Amniotic stem cell (primary cell): ENCODE data around the gene BMP7.

Experiments
- DNase-seq: peaks from one replicate; lab custom pipeline; 2025; lab: John Stamatoyannopoulos, UW

BMP7 gene

GRCh38 chr20:57190536-57191264, 75.7 kb downstream of the BMP7 start:
- DNase-seq = no peak

- DNase-seq = no peak
Measured at GRCh38 chr20:57189713-57190112, 76.7 kb downstream of the BMP7 start.

GRCh38 chr20:57188576-57189079, 77.8 kb downstream of the BMP7 start:
- DNase-seq = no peak

GRCh38 chr20:57188056-57188455, 78.4 kb downstream of the BMP7 start:
- DNase-seq = no peak

GRCh38 chr20:57187068-57187634, 79.3 kb downstream of the BMP7 start:
- no peak for DNase-seq

GRCh38 chr20:57186192-57186591, 80.2 kb downstream of the BMP7 start:
- DNase-seq = no peak

- no peak for DNase-seq
Measured at GRCh38 chr20:57185188-57185743, 81.2 kb downstream of the BMP7 start.

GRCh38 chr20:57183457-57184009, 82.9 kb downstream of the BMP7 start:
- no peak for DNase-seq

GRCh38 chr20:57181639-57182038, 84.8 kb downstream of the BMP7 start:
- DNase-seq = no peak

- no peak for DNase-seq
Measured at GRCh38 chr20:57180954-57181353, 85.5 kb downstream of the BMP7 start.

- no peak for DNase-seq
Measured at GRCh38 chr20:57180387-57180786, 86.1 kb downstream of the BMP7 start.

- DNase-seq = no peak
Measured at GRCh38 chr20:57179265-57179664, 87.2 kb downstream of the BMP7 start.

- DNase-seq = no peak
Measured at GRCh38 chr20:57178582-57179111, 87.8 kb downstream of the BMP7 start.

- no peak for DNase-seq
Measured at GRCh38 chr20:57177636-57178280, 88.7 kb downstream of the BMP7 start.

GRCh38 chr20:57176842-57177241, 89.6 kb downstream of the BMP7 start:
- no peak for DNase-seq

GRCh38 chr20:57175397-57176010, 90.9 kb downstream of the BMP7 start:
- no peak for DNase-seq

GRCh38 chr20:57174737-57175136, 91.7 kb downstream of the BMP7 start:
- no peak for DNase-seq

- no peak for DNase-seq
Measured at GRCh38 chr20:57173986-57174385, 92.5 kb downstream of the BMP7 start.

GRCh38 chr20:57173041-57173440, 93.4 kb downstream of the BMP7 start:
- DNase-seq = no peak

GRCh38 chr20:57170343-57170742, 96.1 kb downstream of the BMP7 start:
- DNase-seq = no peak

GRCh38 chr20:57169162-57169561, 97.3 kb downstream of the BMP7 start:
- no peak for DNase-seq
